ENCODE measurements around the gene APOO.

APOO gene

GRCh38 chrX:23857363-23857762, 50.4 kb downstream of the APOO start:
- Histone ChIP-seq H3K9me3 (ENCODE audit: severe bottlenecking) (no peaks in the 10 kb centered on the region), H3K36me3 (ENCODE audit: low read depth) (no peaks in the 10 kb centered on the region), H3K4me1 (ENCODE audit: insufficient read depth, poor library complexity, severe bottlenecking) (no peaks in the 10 kb centered on the region), H3K27ac (ENCODE audit: poor library complexity, severe bottlenecking) (no peak overlapping the region), H3K27me3 (ENCODE audit: insufficient read depth, poor library complexity, severe bottlenecking) (no peaks in the 10 kb centered on the region), H3K4me3 (ENCODE audit: severe bottlenecking) (no peak overlapping the region)
- DNase-seq (ENCODE audit: low spot score) (no peak), ATAC-seq (ENCODE audit: low read depth) (no peak)
- TF ChIP-seq CTCF (IDR thresholded peaks at IDR 0.05; ENCODE audit: poor library complexity, severe bottlenecking) = no peak

DNA sequence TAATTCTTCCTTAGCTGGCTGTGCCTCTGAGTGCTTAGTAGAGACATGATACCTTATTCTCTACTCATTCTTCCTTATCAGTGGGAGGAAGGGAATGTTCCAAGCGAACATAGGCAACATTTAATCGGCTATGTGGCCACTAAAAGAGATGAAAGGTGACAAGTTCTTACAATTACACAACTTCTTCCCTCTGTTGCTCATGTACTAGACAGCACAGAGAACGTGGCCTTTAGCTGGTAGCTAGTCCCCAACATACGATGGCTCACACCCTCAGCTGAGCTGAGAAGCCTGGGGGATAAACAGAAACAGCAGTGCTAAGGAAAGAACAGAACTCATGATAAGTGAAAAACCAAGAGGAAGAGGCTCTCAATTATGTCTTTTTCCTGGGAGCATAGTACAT, 52.2 kb downstream of the APOO start:
- H3K36me3 ChIP-seq (ENCODE audit: low read depth) = no peaks in the 10 kb centered on the region
- no peak for TF ChIP-seq CTCF (IDR thresholded peaks at IDR 0.05; ENCODE audit: poor library complexity, severe bottlenecking)
- no peak for ATAC-seq (ENCODE audit: low read depth)
- no peaks in the 10 kb centered on the region for H3K27me3 ChIP-seq (ENCODE audit: insufficient read depth, poor library complexity, severe bottlenecking)
- DNase-seq (ENCODE audit: low spot score) = no peak
- no peaks in the 10 kb centered on the region for H3K9me3 ChIP-seq (ENCODE audit: severe bottlenecking)
- no peak overlapping the region for H3K4me3 ChIP-seq (ENCODE audit: severe bottlenecking)
- no peak overlapping the region for H3K27ac ChIP-seq (ENCODE audit: poor library complexity, severe bottlenecking)
- H3K4me1 ChIP-seq (ENCODE audit: insufficient read depth, poor library complexity, severe bottlenecking) = no peaks in the 10 kb centered on the region

- ATAC-seq (ENCODE audit: low read depth) = no peak
- no peaks in the 10 kb centered on the region for H3K4me1 ChIP-seq (ENCODE audit: insufficient read depth, poor library complexity, severe bottlenecking)
- H3K4me3 ChIP-seq (ENCODE audit: severe bottlenecking) = no peak overlapping the region
- H3K9me3 ChIP-seq (ENCODE audit: severe bottlenecking) = no peaks in the 10 kb centered on the region
- no peak for TF ChIP-seq CTCF (IDR thresholded peaks at IDR 0.05; ENCODE audit: poor library complexity, severe bottlenecking)
- H3K27ac ChIP-seq (ENCODE audit: poor library complexity, severe bottlenecking) = no peak overlapping the region
- H3K36me3 ChIP-seq (ENCODE audit: low read depth) = no peaks in the 10 kb centered on the region
- no peaks in the 10 kb centered on the region for H3K27me3 ChIP-seq (ENCODE audit: insufficient read depth, poor library complexity, severe bottlenecking)
- DNase-seq (ENCODE audit: low spot score) = no peak
Measured at GRCh38 chrX:23854945-23855344, 52.8 kb downstream of the APOO start.

- Histone ChIP-seq H3K4me1 (ENCODE audit: insufficient read depth, poor library complexity, severe bottlenecking) (no peaks in the 10 kb centered on the region), H3K4me3 (ENCODE audit: severe bottlenecking) (no peak overlapping the region)
Measured at GRCh38 chrX:23854122-23854521, 53.6 kb downstream of the APOO start.

DNA sequence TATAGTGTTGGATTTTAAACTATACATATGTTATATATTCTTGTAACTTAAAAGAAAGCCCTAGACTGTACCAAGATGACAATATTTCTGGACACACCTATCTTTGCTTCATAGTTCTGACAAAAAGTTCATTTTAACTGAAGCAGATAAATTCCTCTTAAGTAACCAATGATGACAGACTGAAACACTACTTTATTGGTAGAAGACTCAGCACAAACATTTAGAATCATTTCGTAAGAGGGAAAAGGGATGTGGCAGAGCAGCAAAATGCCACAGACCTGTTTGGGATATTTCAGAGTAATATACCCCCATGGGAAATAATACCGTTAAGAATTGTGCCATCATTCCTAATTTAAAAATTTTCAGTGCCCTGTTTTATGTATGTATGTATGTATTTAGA, 56.2 kb downstream of the APOO start:
- H3K27me3 ChIP-seq (ENCODE audit: insufficient read depth, poor library complexity, severe bottlenecking) = no peaks in the 10 kb centered on the region
- H3K4me3 ChIP-seq (ENCODE audit: severe bottlenecking) = no peak overlapping the region
- no peaks in the 10 kb centered on the region for H3K36me3 ChIP-seq (ENCODE audit: low read depth)
- no peak for TF ChIP-seq CTCF (IDR thresholded peaks at IDR 0.05; ENCODE audit: poor library complexity, severe bottlenecking)
- DNase-seq (ENCODE audit: low spot score) (no peak), ATAC-seq (ENCODE audit: low read depth) (no peak)
- no peaks in the 10 kb centered on the region for H3K4me1 ChIP-seq (ENCODE audit: insufficient read depth, poor library complexity, severe bottlenecking)
- no peak overlapping the region for H3K27ac ChIP-seq (ENCODE audit: poor library complexity, severe bottlenecking)
- H3K9me3 ChIP-seq (ENCODE audit: severe bottlenecking) = no peaks in the 10 kb centered on the region

More at GRCh38 chrX:23854122-23854521, 53.6 kb downstream of the APOO start:
- no peak for DNase-seq (ENCODE audit: low spot score)
- no peak for ATAC-seq (ENCODE audit: low read depth)
- no peak for TF ChIP-seq CTCF (IDR thresholded peaks at IDR 0.05; ENCODE audit: poor library complexity, severe bottlenecking)
- no peaks in the 10 kb centered on the region for H3K36me3 ChIP-seq (ENCODE audit: low read depth)
- no peaks in the 10 kb centered on the region for H3K9me3 ChIP-seq (ENCODE audit: severe bottlenecking)
- no peak overlapping the region for H3K27ac ChIP-seq (ENCODE audit: poor library complexity, severe bottlenecking)
- H3K27me3 ChIP-seq (ENCODE audit: insufficient read depth, poor library complexity, severe bottlenecking) = no peaks in the 10 kb centered on the region

Data from RWPE2 (cell line).